GM18511 (cell line): Measurements from ENCODE around the gene PPFIBP1.
"Not testable (repeated sequence)": the region's sequence is repeated elsewhere in the genome, so short reads cannot be mapped to it uniquely, and the experiment has no call there.

Experiments
- ATAC-seq: cut with Tn5 transposase; IDR thresholded peaks from one replicate; pipeline ENCODE4 v1.9.1; 2021; ENCODE audit warnings: mild to moderate bottlenecking, moderate library complexity; ENCODE audit not compliant: unreplicated experiment

Gene PPFIBP1

GRCh38 chr12:27585739-27586265 lies 61.8 kb downstream of the PPFIBP1 start:
- no peak for ATAC-seq

DNA sequence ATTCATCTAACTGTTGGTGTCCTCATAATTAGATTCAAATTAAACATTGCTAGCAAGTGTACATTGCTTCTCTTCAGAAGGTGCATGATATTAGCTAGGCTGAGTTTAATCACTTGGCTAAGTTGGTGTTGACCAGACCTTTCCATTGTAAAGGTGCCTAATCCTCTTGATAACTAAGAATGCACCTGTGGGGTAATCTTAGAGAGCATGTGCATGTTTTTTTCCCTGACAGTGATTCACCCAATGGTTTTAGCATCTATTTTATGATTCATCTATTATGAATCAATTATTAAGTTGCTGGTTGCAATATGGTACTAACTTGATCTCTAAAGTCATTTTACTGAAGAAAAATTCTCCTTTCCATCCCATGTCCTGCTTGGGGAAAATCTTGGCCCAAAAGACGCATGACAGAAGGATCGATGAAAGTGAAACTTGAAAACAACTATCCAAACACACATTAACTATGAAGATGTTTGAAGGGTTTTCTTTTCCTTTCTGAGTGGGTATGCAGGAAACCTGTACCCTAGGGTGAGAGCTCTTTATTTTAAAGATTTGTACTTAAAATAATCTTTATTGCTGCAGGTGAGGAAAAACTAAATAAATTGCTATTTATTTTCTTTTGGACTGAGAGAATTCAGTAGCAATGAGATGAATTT lies 64.2 kb downstream of the PPFIBP1 start:
- ATAC-seq, result peak; percentile 57

DNA sequence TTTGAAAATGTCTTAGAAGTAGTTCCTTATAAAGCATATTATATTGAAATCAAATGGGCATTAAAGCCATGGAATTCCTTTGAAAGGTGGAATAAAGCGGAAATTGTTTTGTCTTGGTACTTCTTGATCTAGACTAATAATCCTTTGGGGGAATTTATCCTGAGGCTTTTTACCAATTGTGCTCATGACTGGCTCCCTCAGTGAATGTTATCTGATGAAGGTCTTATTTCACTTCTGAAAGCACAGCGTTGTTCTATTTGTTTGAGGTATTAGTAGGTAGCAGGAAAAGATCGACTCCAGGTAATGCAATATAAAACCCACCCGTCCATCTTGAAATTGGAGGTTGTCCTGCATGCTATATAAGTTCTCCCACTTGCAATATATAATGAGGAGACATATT lies 64.8 kb downstream of the PPFIBP1 start:
- no peak for ATAC-seq

DNA sequence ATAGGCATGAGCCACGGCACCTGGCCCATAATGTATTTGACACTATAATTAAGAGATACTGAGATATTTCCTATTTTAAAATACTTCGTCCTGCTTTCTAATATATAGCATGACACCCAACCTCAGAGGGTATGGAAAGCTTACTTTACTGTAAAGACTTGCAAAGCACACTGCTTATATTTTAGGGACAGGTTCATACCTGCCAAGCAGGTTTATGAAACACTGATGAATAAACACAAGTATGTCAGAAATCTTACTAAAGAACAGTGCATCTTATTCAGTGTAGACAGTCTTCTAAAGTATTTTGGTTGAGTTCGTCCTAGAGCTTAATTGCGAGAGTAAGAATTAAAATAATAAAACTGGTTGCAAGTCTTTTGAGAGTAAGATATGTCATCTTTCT lies 65.4 kb downstream of the PPFIBP1 start:
- no peak for ATAC-seq

DNA sequence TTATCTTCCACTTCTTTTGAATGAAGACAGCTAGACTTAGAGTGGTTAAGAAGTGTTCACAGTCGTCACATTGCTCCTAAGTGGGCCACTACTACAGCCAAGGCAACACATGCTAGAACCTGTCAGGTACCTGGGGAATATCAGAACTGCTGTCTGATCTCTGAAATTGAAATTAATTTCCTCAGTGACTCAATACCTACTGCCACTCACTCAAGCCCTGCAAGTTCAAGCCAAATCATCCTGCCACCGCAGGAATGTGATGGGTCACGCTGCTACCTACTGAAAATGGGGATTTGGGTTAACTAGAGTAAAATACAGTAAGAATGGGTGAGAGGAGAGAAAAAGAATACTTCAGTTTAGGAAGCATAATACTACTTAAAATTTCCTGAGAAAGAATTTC lies 67.7 kb downstream of the PPFIBP1 start:
- not testable (repeated sequence) for ATAC-seq

GRCh38 chr12:27592548-27592947 lies 68.5 kb downstream of the PPFIBP1 start:
- no peak for ATAC-seq

GRCh38 chr12:27593266-27593665 lies 69.3 kb downstream of the PPFIBP1 start:
- no peak for ATAC-seq

GRCh38 chr12:27595231-27595642 lies 71.2 kb downstream of the PPFIBP1 start:
- no peak for ATAC-seq

GRCh38 chr12:27598866-27599265 lies 74.9 kb downstream of the PPFIBP1 start:
- not testable (repeated sequence) for ATAC-seq

DNA sequence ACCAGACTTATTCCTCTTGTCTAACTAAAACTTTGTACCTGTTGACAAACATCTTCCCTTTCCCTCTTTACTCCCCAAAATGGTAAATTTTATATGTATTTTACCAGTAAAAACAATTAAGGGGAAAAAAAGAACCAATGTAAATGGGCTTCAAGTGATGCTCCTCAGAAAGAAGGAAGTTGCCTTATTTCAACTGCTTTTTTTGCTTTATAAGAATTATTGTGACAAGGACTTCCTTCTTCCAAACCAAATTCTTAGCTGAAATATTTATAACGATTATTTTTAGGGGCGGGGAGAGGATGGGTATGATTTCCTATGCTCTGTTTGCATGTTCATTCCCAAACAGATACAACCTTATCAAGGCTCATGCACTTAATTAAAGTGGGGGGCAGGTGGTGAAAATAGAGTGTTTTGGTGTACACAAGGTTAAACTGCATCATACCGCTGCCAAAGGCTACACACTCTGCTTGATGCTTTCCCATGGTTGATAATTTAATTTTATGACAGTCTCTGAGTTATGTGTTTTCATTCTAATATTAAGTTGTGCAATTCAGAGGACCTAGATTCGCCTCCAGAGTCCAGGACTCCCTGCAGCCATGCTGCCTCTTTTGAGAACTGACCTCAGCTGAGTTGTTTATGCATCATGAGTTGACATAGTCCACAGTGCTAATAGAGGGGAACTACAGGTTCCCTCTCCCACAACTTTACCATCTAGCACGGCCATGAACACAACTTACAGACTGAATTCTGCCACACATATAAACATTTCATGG lies 77.2 kb downstream of the PPFIBP1 start:
- ATAC-seq, result not testable (repeated sequence)

DNA sequence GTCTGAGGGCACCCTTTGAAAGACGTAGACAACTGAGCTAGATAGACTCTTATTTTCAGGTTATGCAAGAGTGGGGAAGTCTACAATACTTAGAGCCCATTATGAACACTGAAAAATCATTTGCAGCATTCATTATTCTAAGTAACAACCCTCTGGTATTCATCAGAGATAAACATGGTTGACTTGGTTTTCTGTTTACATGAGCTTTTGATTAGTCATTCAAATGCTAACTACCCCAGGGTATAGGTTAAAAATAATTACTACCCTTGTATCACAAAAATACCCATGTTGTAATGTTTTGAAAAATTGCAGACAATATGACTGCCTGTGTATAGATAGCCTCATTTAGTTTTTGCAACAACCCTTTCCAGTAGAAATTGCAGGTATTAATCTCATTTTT lies 78.5 kb downstream of the PPFIBP1 start:
- no peak for ATAC-seq

- no peak for ATAC-seq
Observed at GRCh38 chr12:27604431-27604830, 80.4 kb downstream of the PPFIBP1 start.

DNA sequence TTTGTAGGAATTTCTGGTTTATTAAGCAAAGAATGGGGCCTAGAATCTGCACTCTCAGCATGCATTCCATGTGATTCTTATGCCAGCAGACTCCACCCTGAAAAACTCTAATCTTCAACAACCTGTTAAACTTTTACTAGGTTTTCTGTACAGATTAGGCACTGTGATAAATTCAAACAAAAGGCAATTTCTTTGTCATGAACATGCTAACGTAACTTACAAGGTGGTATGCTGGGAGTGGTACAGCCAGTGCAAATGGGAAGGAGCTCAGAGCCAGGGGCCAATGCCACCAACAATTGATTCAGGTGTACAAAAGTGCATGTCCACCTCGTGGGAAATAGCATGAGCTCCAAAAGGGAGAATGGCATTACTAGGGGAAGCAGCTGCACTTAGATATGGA lies 83.0 kb downstream of the PPFIBP1 start:
- no peak for ATAC-seq

GRCh38 chr12:27607591-27607990 lies 83.6 kb downstream of the PPFIBP1 start:
- no peak for ATAC-seq

DNA sequence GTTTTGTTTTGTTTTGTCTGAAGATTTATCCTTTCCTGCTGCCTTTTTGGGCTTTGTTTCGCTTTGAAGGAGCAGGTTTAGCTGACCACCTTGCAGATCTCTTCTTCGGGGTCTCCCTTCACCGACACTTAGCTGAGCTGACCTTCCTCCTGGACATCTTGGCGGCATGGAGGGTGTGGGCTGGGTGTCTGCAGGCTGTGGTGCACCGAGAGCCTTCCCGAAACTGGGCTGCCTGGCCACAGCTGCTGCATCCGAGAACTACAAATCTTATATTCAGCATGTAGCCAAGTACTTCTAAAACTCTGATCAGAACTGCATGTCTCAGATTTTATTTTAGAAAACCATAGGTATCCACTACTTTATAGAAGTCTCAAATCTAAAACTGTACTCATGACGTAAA lies 84.9 kb downstream of the PPFIBP1 start:
- ATAC-seq, result no peak

DNA sequence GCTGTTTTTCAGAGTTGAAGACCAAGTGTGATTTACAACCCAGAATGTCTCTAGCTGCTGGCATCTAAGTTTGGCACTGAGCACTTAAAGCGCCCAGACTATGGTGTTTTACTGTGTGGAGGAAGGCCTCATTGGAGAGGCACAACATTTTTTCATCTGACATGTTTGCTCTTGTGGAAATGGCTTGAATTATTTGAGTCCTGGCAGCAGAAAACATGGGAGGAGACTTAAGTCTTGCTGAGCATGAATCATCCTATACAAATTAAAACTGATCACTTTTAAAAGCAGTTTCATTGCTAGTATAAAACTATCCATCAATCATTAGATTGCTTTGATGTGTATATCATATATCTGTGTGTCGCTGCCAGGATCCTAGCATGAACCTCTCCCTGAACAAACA lies 86.4 kb downstream of the PPFIBP1 start:
- no peak for ATAC-seq

DNA sequence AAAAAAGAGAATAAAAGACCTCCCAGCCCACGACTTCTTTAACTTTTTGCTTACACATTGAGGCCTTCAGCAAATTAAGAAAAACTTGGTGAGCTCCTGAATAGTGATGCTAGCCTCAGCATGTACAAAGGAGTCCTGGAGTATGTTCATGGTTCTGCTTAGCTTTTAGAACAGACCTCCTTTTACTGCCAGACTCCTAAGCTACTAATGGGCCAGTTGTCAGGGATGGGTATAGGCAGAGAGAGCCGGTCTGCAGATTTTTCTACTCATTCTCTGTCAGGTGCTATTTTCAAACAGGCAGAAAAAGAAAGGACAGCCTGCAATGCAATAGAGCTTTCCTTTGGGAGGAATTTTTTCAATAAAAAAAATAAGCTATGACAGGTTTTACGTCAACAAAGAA lies 90.4 kb downstream of the PPFIBP1 start:
- no peak for ATAC-seq

GRCh38 chr12:27614866-27615265 lies 90.9 kb downstream of the PPFIBP1 start:
- ATAC-seq, result no peak

DNA sequence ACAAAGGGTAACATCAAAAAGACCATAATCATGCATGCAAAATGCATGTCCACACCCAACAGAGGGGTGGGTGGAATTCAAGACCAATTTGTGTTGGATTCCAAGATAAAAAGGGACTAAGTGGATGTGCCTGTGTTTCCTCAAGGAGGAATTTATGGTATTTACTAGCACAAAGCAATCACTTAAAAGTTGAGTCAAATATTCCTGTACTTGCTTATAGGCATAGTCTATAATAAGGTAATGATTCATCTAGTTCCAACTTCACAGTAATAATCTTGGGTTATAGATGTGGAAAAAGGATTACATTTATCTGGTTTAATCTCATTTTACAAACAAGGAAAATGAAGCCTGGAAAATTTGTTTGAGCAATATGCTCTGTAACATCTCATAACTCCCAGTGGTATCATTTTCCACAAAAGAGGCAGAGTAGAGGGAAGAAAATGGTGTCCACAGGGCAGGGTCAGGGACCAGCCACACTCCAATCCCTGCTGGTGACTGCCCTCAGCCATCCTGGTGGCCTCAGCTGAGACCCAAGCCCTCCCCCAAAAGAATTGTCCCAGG lies 91.4 kb downstream of the PPFIBP1 start:
- no peak for ATAC-seq

GRCh38 chr12:27616356-27617142 lies 92.5 kb downstream of the PPFIBP1 start:
- no peak for ATAC-seq

GRCh38 chr12:27618836-27619235 lies 94.8 kb downstream of the PPFIBP1 start:
- ATAC-seq, result no peak
